OCI-LY3 (cell line): ENCODE results near the gene NGB.

ENCODE experiments used
- H2AFZ ChIP-seq: fragments of 200-600, 300-600 bp; shearing (Covaris generic); 2 replicates; pipeline ENCODE4 v1.6.0; 2014; ENCODE audit warnings: antibody characterized with exemption, low read depth, low read length
- H3K27ac ChIP-seq: fragments of 200-600, 300-600 bp; sonication (generic); 2 replicates; pipeline ENCODE4 v1.5.1; 2014; ENCODE audit warnings: mild to moderate bottlenecking, low read length, moderate library complexity, mixed read lengths
- H3K27me3 ChIP-seq: fragments of 200-600, 300-600 bp; sonication (generic); 2 replicates; pipeline ENCODE4 v1.6.1; 2014; ENCODE audit warnings: low read depth, low read length, mixed read lengths
- H3K36me3 ChIP-seq: fragments of 200-600, 300-600 bp; sonication (generic); replicated peaks from 2 replicates; pipeline ENCODE3; 2014; ENCODE audit warnings: low read depth, low read length, mixed read lengths
- H3K4me1 ChIP-seq: fragments of 300-600, 200-600 bp; sonication (generic); 2 replicates; pipeline ENCODE4 v1.6.1; 2014; ENCODE audit warnings: low read length, mixed read lengths
- H3K4me2 ChIP-seq: fragments of 200-600, 300-600 bp; sonication (generic); 2 replicates; pipeline ENCODE4 v1.6.1; 2014; ENCODE audit warnings: low read length, mixed read lengths
- H3K4me3 ChIP-seq: fragments of 300-600, 200-600 bp; sonication (generic); 2 replicates; pipeline ENCODE4 v1.5.1; 2014; ENCODE audit warnings: antibody characterized with exemption, mild to moderate bottlenecking, low read length, moderate library complexity
- H3K79me2 ChIP-seq: fragments of 300-600, 200-600 bp; shearing (Covaris generic); 2 replicates; pipeline ENCODE4 v1.6.1; 2014; ENCODE audit warnings: mild to moderate bottlenecking, low read length, mixed read lengths
- H3K9ac ChIP-seq: fragments of 300-600, 200-600 bp; shearing (Covaris generic); 2 replicates; pipeline ENCODE4 v1.6.0; 2014; ENCODE audit warnings: mild to moderate bottlenecking, low read length, moderate library complexity
- H3K9me3 ChIP-seq: fragments of 200-600, 300-600 bp; shearing (Covaris generic); 2 replicates; pipeline ENCODE4 v1.6.1; 2014; ENCODE audit warnings: low read length, mixed read lengths; ENCODE audit not compliant: insufficient read depth
- H4K20me1 ChIP-seq: fragments of 200-600, 300-600 bp; sonication (generic); 2 replicates; pipeline ENCODE4 v1.6.1; 2016; ENCODE audit warnings: low read length, mixed read lengths; ENCODE audit not compliant: insufficient read depth
- EZH2phosphoT487 ChIP-seq: fragments of 200-600 bp; shearing (Covaris generic); IDR thresholded peaks from 2 replicates; pipeline ENCODE4 v1.6.1; 2018; ENCODE audit warnings: antibody characterized with exemption, mixed run types, low read depth
- TF ChIP-seq, protein P1 (sequence below): fragments of 200-600, 300-600 bp; sonication (generic); IDR thresholded peaks from 2 replicates; pipeline ENCODE4 v1.5.1; 2014; ENCODE audit warnings: antibody characterized with exemption, low read length, low read depth

NGB gene

DNA sequence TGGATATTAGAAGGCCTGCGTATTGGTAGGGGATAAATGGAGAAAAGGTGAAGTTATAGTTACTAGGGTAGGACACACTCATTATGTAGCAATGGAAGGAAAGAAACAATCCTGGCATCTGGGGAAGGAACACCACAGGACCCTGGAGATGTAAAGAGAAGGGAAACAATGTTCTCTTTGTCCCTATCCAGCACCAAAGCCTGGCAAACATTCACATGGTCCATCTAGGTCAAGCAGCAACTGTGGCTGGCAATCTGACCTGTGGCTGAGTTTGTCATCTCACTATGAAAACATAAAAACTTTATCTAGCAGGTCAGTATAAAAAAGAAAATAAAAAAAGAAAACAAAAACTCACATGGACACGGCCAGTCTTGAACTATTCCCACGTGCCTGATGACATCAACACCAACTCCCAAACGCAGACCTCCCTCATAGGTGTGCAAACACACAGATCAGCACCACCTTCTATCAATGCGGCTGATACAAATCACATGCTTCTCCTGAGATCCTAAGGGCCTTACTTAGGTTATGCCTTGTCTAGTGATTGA is 47.1 kb upstream of the NGB start:
- Histone ChIP-seq H3K36me3 (no peaks in the 10 kb centered on the region), H3K79me2 (0 out of 2 replicates have a peak, but pooled peaks cover 6% of the 10 kb centered on the region), H3K4me1 (peaks cover 13% of the 10 kb centered on the region), H3K9me3 (no peaks in the 10 kb centered on the region), H4K20me1 (no peaks in the 10 kb centered on the region), H3K27ac (no peak overlapping the region), H3K4me3 (no peak overlapping the region), H3K27me3 (no peaks in the 10 kb centered on the region), H2AFZ (no peak overlapping the region), H3K9ac (no peak overlapping the region), H3K4me2 (no peak overlapping the region)
- TF ChIP-seq EZH2phosphoT487 = no peak
- TF ChIP-seq, protein P1, sequence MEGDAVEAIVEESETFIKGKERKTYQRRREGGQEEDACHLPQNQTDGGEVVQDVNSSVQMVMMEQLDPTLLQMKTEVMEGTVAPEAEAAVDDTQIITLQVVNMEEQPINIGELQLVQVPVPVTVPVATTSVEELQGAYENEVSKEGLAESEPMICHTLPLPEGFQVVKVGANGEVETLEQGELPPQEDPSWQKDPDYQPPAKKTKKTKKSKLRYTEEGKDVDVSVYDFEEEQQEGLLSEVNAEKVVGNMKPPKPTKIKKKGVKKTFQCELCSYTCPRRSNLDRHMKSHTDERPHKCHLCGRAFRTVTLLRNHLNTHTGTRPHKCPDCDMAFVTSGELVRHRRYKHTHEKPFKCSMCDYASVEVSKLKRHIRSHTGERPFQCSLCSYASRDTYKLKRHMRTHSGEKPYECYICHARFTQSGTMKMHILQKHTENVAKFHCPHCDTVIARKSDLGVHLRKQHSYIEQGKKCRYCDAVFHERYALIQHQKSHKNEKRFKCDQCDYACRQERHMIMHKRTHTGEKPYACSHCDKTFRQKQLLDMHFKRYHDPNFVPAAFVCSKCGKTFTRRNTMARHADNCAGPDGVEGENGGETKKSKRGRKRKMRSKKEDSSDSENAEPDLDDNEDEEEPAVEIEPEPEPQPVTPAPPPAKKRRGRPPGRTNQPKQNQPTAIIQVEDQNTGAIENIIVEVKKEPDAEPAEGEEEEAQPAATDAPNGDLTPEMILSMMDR = no peak

DNA sequence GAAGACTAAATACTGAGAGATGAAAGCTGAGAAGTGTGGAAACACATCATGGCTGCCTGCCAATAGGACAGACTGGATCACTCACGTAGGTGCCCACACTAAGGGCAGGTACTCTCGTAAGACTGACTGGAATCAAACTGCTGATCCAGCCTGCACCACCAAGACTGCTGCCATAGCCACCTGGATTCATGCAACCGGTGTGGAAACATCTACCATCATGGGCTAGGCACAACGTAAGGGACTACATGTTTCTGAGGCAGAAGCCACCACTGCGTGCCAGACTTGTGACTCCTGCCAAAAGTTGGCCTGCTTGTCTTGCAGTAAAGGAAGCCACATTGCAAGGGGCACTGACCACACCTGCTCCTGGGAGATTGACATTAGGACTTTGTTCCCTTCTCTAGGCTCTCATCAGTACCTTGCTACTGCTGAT is 45.9 kb upstream of the NGB start:
- H2AFZ ChIP-seq = no peak overlapping the region
- H3K4me2 ChIP-seq = no peak overlapping the region
- H4K20me1 ChIP-seq = no peaks in the 10 kb centered on the region
- no peak overlapping the region for H3K4me3 ChIP-seq
- TF ChIP-seq EZH2phosphoT487 = no peak
- TF ChIP-seq, protein P1 = no peak
- no peaks in the 10 kb centered on the region for H3K36me3 ChIP-seq
- 0 out of 2 replicates have a peak, but pooled peaks cover 6% of the 10 kb centered on the region for H3K79me2 ChIP-seq
- no peaks in the 10 kb centered on the region for H3K27me3 ChIP-seq
- no peak overlapping the region for H3K9ac ChIP-seq
- no peaks in the 10 kb centered on the region for H3K9me3 ChIP-seq
- H3K4me1 ChIP-seq = peaks cover 7% of the 10 kb centered on the region
- no peak overlapping the region for H3K27ac ChIP-seq

DNA sequence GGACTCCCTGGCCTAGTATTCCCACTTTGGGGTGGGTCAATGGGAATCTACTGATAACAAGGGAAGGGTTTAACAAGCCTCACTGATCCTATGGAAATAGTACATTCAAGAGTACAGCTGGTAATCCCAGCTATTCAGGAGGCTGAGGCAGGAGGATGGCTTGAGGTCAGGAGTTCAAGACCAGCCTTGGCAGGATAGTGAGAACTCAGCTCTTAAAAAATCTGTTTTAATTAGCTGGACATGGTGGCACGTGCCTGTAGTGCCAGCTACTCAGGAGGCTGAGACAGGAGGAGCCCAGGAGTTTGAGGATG is 45.1 kb upstream of the NGB start:
- no peak overlapping the region for H3K4me3 ChIP-seq
- H3K9me3 ChIP-seq = no peaks in the 10 kb centered on the region
- no peaks in the 10 kb centered on the region for H3K27me3 ChIP-seq
- H3K27ac ChIP-seq = no peak overlapping the region
- H3K36me3 ChIP-seq = no peaks in the 10 kb centered on the region
- 0 out of 2 replicates have a peak, but pooled peaks cover 6% of the 10 kb centered on the region for H3K79me2 ChIP-seq
- H2AFZ ChIP-seq = no peak overlapping the region
- no peak for TF ChIP-seq EZH2phosphoT487
- TF ChIP-seq, protein P1 = no peak
- no peak overlapping the region for H3K9ac ChIP-seq
- H3K4me2 ChIP-seq = no peak overlapping the region
- no peaks in the 10 kb centered on the region for H4K20me1 ChIP-seq
- H3K4me1 ChIP-seq = peaks cover 6% of the 10 kb centered on the region

DNA sequence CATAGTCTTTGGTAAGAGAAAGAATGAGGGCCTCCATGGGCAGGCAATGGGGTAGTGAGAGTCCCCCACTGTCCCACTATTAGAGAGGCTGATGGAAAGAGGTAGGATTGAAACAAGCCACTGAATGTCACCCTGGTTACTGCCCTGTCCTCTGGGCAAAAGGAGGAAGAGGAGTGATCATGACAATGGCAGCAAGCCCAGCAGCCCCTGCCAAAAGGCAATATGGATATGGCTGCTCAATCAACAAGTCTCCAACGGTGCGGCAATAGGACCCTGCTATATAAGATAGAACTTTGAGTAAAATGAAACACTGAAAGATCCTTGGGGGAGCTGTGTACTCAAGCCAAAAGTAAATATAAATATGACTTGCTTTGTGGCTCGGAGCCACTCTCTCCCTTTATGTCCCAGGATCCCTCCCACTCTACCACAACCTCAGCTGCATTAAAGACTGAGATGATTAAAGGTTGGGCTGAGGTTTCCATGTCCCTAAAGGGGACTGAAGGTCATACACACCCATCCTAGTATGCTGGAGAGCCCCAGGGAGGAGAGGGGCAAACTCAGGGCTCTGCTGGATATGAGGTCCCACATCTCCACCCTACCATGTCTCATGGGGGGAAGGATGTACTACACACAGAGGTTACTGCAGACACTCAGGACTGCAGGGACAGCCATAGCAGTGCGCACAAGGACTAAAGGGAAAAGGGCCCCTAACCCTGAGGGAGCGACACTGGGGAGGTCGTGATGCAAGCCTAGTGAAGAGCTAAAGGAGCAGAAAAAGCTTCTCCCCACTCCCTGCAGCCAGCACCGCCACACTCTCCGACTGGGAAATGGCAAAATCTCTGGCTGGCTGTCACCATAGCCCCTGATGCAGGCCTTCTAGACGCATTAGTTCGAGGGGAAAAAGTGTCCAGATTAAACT is 43.8 kb upstream of the NGB start:
- H3K27ac ChIP-seq = no peak overlapping the region

More for the DNA sequence above, 43.8 kb upstream of the NGB start:
- no peak for TF ChIP-seq EZH2phosphoT487
- TF ChIP-seq, protein P1 = no peak
- Histone ChIP-seq H3K4me1 (peaks cover 4% of the 10 kb centered on the region), H3K27me3 (no peaks in the 10 kb centered on the region), H3K9me3 (no peaks in the 10 kb centered on the region), H3K4me3 (no peak overlapping the region), H4K20me1 (no peaks in the 10 kb centered on the region), H3K36me3 (no peaks in the 10 kb centered on the region), H3K9ac (no peak overlapping the region), H3K79me2 (0 out of 2 replicates have a peak, but pooled peaks cover 6% of the 10 kb centered on the region), H3K4me2 (no peak overlapping the region), H2AFZ (no peak overlapping the region)
